Mesothelial cell of epicardium (in vitro differentiated cells): ENCODE results near the gene NXPH1. TPM values are rescaled to one million over a fixed set of nuclear protein-coding genes. Genes with fewer than 3 reads are reported as not detected.

Source experiments
- DNase-seq, 2 experiments: peaks; one replicate each; pipeline ENCODE4 v3.0.0; 2021; ENCODE audit warnings: low spot score in 2 of 2; ENCODE audit not compliant: unreplicated experiment in 2 of 2
- H3K27ac Mint-ChIP-seq: 2 replicates; pipeline ENCODE4 v1.8.0; 2021; ENCODE audit warnings: mixed read lengths
- H3K27me3 Mint-ChIP-seq: 2 replicates; pipeline ENCODE4 v1.8.0; 2021; ENCODE audit warnings: low read depth, mixed read lengths
- H3K36me3 Mint-ChIP-seq: 2 replicates; pipeline ENCODE4 v1.8.0; 2021; ENCODE audit warnings: mixed read lengths
- H3K4me1 Mint-ChIP-seq: 2 replicates; pipeline ENCODE4 v1.8.0; 2021; ENCODE audit warnings: mixed read lengths
- H3K4me3 Mint-ChIP-seq: 2 replicates; pipeline ENCODE4 v1.8.0; 2021; ENCODE audit warnings: mild to moderate bottlenecking, moderate library complexity, mixed read lengths
- H3K9me3 Mint-ChIP-seq: 2 replicates; pipeline ENCODE4 v1.8.0; 2021; ENCODE audit warnings: mixed read lengths
- CTCF ChIP-seq: fragments of 200-600 bp; sonication (generic); IDR thresholded peaks from one replicate; pipeline ENCODE4 v1.5.0; 2021; ENCODE audit warnings: antibody characterized with exemption; ENCODE audit not compliant: unreplicated experiment
- total RNA-seq: library from RNA; stranded (reverse); gene quantifications from 3 replicates; pipeline ENCODE4 v1.2.1, GENCODE V29; 2021

NXPH1 gene
- total RNA-seq, 1 donor from 2014 or later: not detected

GRCh38 chr7:8585591-8585990 lies 152.2 kb downstream of the NXPH1 start:
- no peak overlapping the region for H3K27ac Mint-ChIP-seq
- no peaks in the 10 kb centered on the region for H3K4me1 Mint-ChIP-seq
- no peaks in the 10 kb centered on the region for H3K36me3 Mint-ChIP-seq
- H3K4me3 Mint-ChIP-seq: no peak overlapping the region
- no peaks in the 10 kb centered on the region for H3K9me3 Mint-ChIP-seq
- TF ChIP-seq CTCF: no peak
- DNase-seq: no peak
- H3K27me3 Mint-ChIP-seq: peaks cover 12% of the 10 kb centered on the region

- Mint-ChIP-seq H3K4me3 (no peak overlapping the region), H3K27ac (no peak overlapping the region), H3K36me3 (no peaks in the 10 kb centered on the region), H3K4me1 (no peaks in the 10 kb centered on the region), H3K27me3 (peaks cover 5% of the 10 kb centered on the region), H3K9me3 (no peaks in the 10 kb centered on the region)
- no peak for TF ChIP-seq CTCF
- DNase-seq: no peak
These were observed 156.8 kb downstream of the NXPH1 start for GRCh38 chr7:8590225-8590624.

- DNase-seq: no peak
- Mint-ChIP-seq H3K27ac (no peak overlapping the region), H3K9me3 (no peaks in the 10 kb centered on the region), H3K27me3 (peaks cover 5% of the 10 kb centered on the region), H3K4me1 (no peaks in the 10 kb centered on the region), H3K36me3 (no peaks in the 10 kb centered on the region), H3K4me3 (no peak overlapping the region)
- no peak for TF ChIP-seq CTCF
These were observed 157.4 kb downstream of the NXPH1 start for GRCh38 chr7:8590791-8591190.

GRCh38 chr7:8591289-8591688 lies 157.9 kb downstream of the NXPH1 start:
- no peaks in the 10 kb centered on the region for H3K4me1 Mint-ChIP-seq
- H3K4me3 Mint-ChIP-seq: no peak overlapping the region
- no peaks in the 10 kb centered on the region for H3K36me3 Mint-ChIP-seq
- no peak for DNase-seq
- H3K27me3 Mint-ChIP-seq: peaks cover 3% of the 10 kb centered on the region
- H3K27ac Mint-ChIP-seq: no peak overlapping the region
- H3K9me3 Mint-ChIP-seq: no peaks in the 10 kb centered on the region
- no peak for TF ChIP-seq CTCF

GRCh38 chr7:8592167-8592566 lies 158.8 kb downstream of the NXPH1 start:
- Mint-ChIP-seq H3K36me3 (no peaks in the 10 kb centered on the region), H3K9me3 (no peaks in the 10 kb centered on the region), H3K27ac (no peak overlapping the region), H3K27me3 (peaks cover 3% of the 10 kb centered on the region), H3K4me3 (no peak overlapping the region), H3K4me1 (no peaks in the 10 kb centered on the region)
- no peak for DNase-seq
- no peak for TF ChIP-seq CTCF

GRCh38 chr7:8594115-8594514 lies 160.7 kb downstream of the NXPH1 start:
- Mint-ChIP-seq H3K9me3 (no peaks in the 10 kb centered on the region), H3K36me3 (no peaks in the 10 kb centered on the region), H3K27ac (no peak overlapping the region), H3K4me1 (no peaks in the 10 kb centered on the region), H3K4me3 (no peak overlapping the region), H3K27me3 (peaks cover 3% of the 10 kb centered on the region)
- DNase-seq: no peak
- no peak for TF ChIP-seq CTCF
